Measurements from ENCODE around the gene APC2. TPM values are rescaled to one million over a fixed set of nuclear protein-coding genes. Genes with fewer than 3 reads are reported as not detected.
"Not testable (repeated sequence)": the region's sequence is repeated elsewhere in the genome, so short reads cannot be mapped to it uniquely, and the experiment has no call there.

Gene APC2
- total RNA-seq, 1 donor from 2014 or later, result 0.26 TPM

GRCh38 chr19:1466018-1466460 lies 16.1 kb downstream of the APC2 start:
- no peak for DNase-seq (ENCODE audit: low read depth, low spot score)

DNA sequence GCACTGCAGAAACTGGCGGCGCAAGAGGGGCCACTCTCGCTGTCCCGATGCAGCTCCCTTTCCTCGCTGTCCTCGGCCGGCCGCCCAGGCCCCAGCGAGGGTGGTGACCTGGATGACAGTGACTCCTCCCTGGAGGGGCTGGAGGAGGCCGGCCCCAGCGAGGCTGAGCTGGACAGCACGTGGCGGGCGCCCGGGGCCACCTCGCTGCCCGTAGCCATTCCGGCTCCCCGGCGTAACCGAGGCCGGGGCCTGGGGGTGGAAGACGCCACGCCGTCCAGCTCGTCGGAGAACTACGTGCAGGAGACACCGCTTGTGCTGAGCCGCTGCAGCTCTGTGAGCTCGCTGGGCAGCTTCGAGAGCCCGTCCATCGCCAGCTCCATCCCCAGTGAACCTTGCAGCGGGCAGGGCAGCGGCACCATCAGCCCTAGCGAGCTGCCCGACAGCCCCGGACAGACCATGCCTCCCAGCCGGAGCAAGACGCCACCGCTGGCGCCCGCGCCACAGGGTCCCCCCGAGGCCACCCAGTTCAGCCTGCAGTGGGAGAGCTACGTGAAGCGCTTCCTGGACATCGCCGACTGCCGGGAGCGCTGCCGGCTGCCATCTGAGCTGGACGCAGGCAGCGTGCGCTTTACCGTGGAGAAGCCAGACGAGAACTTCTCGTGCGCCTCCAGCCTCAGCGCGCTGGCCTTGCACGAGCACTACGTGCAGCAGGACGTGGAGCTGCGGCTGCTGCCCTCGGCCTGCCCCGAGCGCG lies 16.7 kb downstream of the APC2 start:
- no peak for DNase-seq (ENCODE audit: low read depth, low spot score)

DNA sequence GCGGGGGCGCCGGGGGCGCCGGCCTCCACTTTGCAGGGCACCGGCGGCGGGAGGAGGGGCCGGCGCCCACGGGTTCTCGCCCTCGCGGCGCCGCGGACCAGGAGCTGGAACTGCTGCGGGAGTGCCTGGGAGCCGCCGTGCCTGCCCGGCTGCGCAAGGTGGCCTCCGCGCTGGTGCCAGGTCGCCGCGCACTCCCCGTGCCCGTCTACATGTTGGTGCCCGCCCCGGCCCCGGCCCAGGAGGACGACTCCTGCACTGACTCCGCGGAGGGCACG lies 17.2 kb downstream of the APC2 start:
- DNase-seq (ENCODE audit: low read depth, low spot score), result no peak

- DNase-seq (ENCODE audit: low read depth, low spot score), result no peak
Observed at GRCh38 chr19:1467490-1468273, 17.8 kb downstream of the APC2 start.

- no peak for DNase-seq (ENCODE audit: low read depth, low spot score)
Observed at GRCh38 chr19:1468274-1468820, 18.4 kb downstream of the APC2 start.

- no peak for DNase-seq (ENCODE audit: low read depth, low spot score)
Observed at GRCh38 chr19:1468821-1469254, 18.9 kb downstream of the APC2 start.

DNA sequence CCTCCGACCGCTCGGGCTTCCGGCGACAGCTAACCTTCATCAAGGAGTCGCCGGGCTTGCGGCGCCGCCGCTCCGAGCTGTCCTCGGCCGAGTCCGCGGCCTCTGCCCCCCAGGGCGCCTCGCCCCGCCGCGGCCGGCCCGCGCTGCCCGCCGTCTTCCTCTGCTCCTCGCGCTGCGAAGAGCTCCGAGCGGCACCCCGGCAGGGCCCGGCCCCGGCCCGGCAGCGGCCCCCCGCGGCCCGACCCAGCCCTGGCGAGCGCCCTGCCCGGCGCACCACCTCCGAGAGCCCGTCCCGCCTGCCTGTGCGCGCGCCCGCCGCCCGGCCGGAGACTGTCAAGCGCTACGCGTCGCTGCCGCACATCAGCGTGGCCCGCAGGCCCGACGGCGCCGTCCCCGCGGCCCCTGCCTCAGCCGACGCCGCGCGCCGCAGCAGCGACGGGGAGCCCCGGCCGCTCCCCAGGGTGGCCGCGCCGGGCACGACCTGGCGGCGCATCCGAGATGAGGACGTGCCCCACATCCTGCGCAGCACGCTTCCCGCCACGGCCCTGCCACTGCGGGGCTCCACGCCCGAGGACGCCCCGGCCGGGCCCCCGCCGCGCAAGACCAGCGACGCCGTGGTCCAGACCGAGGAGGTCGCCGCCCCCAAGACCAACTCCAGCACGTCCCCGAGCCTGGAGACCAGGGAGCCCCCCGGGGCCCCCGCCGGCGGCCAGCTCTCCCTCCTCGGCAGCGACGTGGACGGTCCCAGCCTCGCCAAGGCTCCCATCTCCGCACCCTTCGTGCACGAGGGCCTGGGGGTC lies 19.5 kb downstream of the APC2 start:
- DNase-seq (ENCODE audit: low read depth, low spot score), result no peak

- no peak for DNase-seq (ENCODE audit: low read depth, low spot score)
Observed at GRCh38 chr19:1470055-1470304, 20.1 kb downstream of the APC2 start.

GRCh38 chr19:1470305-1471009 lies 20.5 kb downstream of the APC2 start:
- DNase-seq (ENCODE audit: low read depth, low spot score), result no peak

DNA sequence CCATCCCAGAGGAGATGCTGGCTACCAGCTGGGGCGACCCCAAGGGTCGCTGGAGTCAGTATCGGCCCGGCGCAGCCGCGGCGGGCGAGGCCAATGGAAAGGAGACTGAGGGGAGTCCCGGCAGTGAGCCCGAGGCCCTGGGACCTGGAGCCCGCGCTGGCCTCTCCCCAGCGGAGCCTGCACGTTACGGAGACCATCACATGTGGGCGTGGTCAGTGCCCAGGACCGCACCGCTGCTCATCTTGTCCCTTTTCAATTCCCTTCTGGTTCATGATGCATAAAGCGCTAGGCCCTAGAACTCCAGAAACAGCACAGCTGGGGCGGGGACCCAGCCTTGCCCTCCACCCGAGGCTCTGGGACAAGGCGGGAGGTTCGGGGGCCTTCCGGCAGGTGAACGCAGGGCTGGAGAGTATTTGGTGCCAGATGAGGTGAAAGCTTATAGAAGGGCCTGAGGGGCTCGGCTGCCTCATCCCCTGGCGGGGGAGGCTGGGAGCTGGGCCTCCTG lies 21.1 kb downstream of the APC2 start:
- DNase-seq (ENCODE audit: low read depth, low spot score), result no peak

GRCh38 chr19:1471515-1472160 lies 21.7 kb downstream of the APC2 start:
- no peak for DNase-seq (ENCODE audit: low read depth, low spot score)

- DNase-seq (ENCODE audit: low read depth, low spot score), result no peak
Observed at GRCh38 chr19:1472231-1473084, 22.5 kb downstream of the APC2 start.

GRCh38 chr19:1473085-1473851 lies 23.3 kb downstream of the APC2 start:
- DNase-seq (ENCODE audit: low read depth, low spot score), result no peak

DNA sequence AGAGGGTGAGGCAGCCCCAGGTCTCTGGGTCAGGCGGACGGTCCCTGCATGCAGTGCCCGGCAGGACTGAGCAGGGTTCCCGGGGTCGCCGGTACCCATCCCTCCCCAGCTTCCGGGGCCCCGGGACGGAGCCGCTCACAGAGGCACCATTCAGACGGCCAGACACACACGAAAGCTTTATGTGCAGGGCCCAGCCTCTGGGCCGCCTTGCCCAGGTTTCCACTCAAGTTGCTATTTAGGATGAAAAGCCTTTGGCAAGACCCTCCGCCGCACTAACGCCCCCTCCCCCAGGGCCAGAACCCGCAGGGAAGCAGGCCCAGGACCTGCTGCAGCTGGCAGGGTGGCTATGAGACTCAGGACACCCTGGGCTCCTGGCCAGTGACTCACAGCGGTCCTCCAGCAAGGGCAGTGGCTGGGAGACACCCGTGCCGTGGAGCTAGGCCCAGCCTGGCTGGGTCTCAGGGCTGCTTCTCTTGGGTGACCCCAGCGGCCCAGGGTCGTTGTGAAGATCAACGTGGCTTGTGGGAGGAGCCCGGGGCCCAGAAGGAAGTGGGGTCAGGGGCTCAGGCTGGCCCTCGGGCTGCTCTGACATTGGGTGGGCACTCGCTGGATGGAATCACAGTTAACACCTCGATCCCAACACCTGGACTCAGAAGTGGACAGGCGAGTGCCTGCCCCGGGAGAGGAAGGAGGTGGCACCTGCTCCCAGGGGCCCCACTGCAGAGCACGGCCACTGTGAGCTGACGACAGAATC lies 24.3 kb downstream of the APC2 start:
- no peak for DNase-seq (ENCODE audit: low read depth, low spot score)

DNA sequence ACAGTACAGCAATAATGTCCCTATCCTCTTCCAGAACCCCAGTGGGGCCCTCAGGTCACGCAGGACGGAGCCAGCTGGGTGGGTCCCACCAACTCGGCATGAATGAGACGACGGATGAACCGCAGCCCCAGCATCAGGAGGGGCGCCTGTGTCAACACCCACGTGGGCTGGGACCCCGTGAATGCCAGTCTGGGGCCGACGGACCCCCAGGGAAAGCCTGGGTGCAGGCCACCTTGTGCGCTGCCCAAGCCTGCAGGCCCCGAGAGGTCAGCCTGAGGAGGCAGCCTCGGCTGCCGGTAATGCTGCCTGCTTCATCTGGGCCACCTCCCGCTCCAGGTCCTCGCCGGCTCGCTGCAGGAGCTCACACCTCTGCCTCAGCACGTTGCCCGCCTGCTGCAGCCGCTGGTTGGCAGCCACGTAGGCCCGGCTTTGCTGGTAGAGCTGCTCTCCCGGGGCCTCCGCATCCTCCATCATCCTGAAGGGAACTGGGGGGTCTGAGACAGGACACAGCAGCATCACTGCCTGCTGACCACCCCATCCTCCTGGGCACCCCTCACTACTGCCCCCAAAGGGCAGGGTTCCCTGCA lies 24.9 kb downstream of the APC2 start:
- no peak for DNase-seq (ENCODE audit: low read depth, low spot score)

- no peak for DNase-seq (ENCODE audit: low read depth, low spot score)
Observed at GRCh38 chr19:1475751-1476437, 26.0 kb downstream of the APC2 start.

DNA sequence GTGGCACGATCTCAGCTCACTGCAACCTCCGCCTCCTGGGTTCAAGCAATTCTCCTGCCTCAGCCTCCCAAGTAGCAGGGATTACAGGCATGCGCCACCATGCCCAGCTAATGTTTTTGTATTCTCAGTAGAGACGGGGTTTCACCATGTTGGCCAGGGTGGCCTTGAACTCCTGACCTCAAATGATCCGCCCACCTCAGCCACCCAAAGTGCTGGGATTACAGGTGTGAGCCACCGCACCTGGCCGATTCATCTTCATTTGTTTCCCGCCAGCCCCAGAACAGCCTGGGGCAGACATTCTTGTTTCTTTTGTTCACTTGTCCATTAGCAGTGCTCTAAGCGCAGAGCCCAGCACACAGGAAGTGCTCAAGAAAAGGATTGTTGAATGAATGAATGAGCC lies 27.1 kb downstream of the APC2 start:
- DNase-seq (ENCODE audit: low read depth, low spot score), result not testable (repeated sequence)

Data from pulmonary artery endothelial cell (primary cell).